Measurements from ENCODE around the gene HTT. TPM values are rescaled to one million over a fixed set of nuclear protein-coding genes. Genes with fewer than 3 reads are reported as not detected.

HTT gene
- total RNA-seq, 1 experiment from 2014 or later = 44.4 TPM

GRCh38 chr4:3177426-3177825, 102.9 kb downstream of the HTT start:
- Mint-ChIP-seq H3K4me3 (ENCODE audit: low read depth, unreplicated experiment) (no peak overlapping the region), H3K4me1 (ENCODE audit: low read depth, unreplicated experiment) (no peaks in the 10 kb centered on the region), H3K27me3 (ENCODE audit: unreplicated experiment) (no peaks in the 10 kb centered on the region), H3K9me3 (ENCODE audit: low read depth, unreplicated experiment) (no peaks in the 10 kb centered on the region), H3K36me3 (ENCODE audit: insufficient read depth, unreplicated experiment) (peaks cover 5% of the 10 kb centered on the region), H3K27ac (ENCODE audit: unreplicated experiment) (no peak overlapping the region)
- intact Hi-C loops (cut with micrococcal nuclease; ENCODE audit: unreplicated experiment) = no loop called here
- CTCF ChIA-PET = no interaction called here
- BruUV-seq (replicated peaks) = no TSS peak
- no peak for DNase-seq
- TF ChIP-seq CTCF (IDR thresholded peaks at IDR 0.05; ENCODE audit: unreplicated experiment) = no peak

- CTCF ChIA-PET = no interaction called here
- H3K4me1 Mint-ChIP-seq (ENCODE audit: low read depth, unreplicated experiment) = no peaks in the 10 kb centered on the region
- intact Hi-C loops (cut with micrococcal nuclease; ENCODE audit: unreplicated experiment) = no loop called here
- no peaks in the 10 kb centered on the region for H3K9me3 Mint-ChIP-seq (ENCODE audit: low read depth, unreplicated experiment)
- DNase-seq = no peak
- no peaks in the 10 kb centered on the region for H3K27me3 Mint-ChIP-seq (ENCODE audit: unreplicated experiment)
- H3K36me3 Mint-ChIP-seq (ENCODE audit: insufficient read depth, unreplicated experiment) = peaks cover 5% of the 10 kb centered on the region
- no peak overlapping the region for H3K4me3 Mint-ChIP-seq (ENCODE audit: low read depth, unreplicated experiment)
- H3K27ac Mint-ChIP-seq (ENCODE audit: unreplicated experiment) = no peak overlapping the region
- TF ChIP-seq CTCF (IDR thresholded peaks at IDR 0.05; ENCODE audit: unreplicated experiment) = no peak
- BruUV-seq (replicated peaks) = no TSS peak
Measured at GRCh38 chr4:3177905-3178304, 103.4 kb downstream of the HTT start.

- no TSS peak for BruUV-seq (replicated peaks)
- H3K36me3 Mint-ChIP-seq (ENCODE audit: insufficient read depth, unreplicated experiment) = peaks cover 5% of the 10 kb centered on the region
- no peak overlapping the region for H3K4me3 Mint-ChIP-seq (ENCODE audit: low read depth, unreplicated experiment)
Measured at GRCh38 chr4:3178351-3178750, 103.9 kb downstream of the HTT start.

GRCh38 chr4:3179126-3179706, 104.7 kb downstream of the HTT start:
- no peaks in the 10 kb centered on the region for H3K4me1 Mint-ChIP-seq (ENCODE audit: low read depth, unreplicated experiment)
- TF ChIP-seq CTCF (IDR thresholded peaks at IDR 0.05; ENCODE audit: unreplicated experiment) = no peak
- CTCF ChIA-PET = no interaction called here
- no peak overlapping the region for H3K4me3 Mint-ChIP-seq (ENCODE audit: low read depth, unreplicated experiment)
- DNase-seq = no peak
- H3K27me3 Mint-ChIP-seq (ENCODE audit: unreplicated experiment) = no peaks in the 10 kb centered on the region
- H3K9me3 Mint-ChIP-seq (ENCODE audit: low read depth, unreplicated experiment) = no peaks in the 10 kb centered on the region
- intact Hi-C loops (cut with micrococcal nuclease; ENCODE audit: unreplicated experiment) = no loop called here
- H3K36me3 Mint-ChIP-seq (ENCODE audit: insufficient read depth, unreplicated experiment) = peaks cover 5% of the 10 kb centered on the region
- no peak overlapping the region for H3K27ac Mint-ChIP-seq (ENCODE audit: unreplicated experiment)
- BruUV-seq (replicated peaks) = no TSS peak

More at GRCh38 chr4:3178351-3178750, 103.9 kb downstream of the HTT start:
- intact Hi-C loops (cut with micrococcal nuclease; ENCODE audit: unreplicated experiment) = no loop called here
- Mint-ChIP-seq H3K27ac (ENCODE audit: unreplicated experiment) (no peak overlapping the region), H3K27me3 (ENCODE audit: unreplicated experiment) (no peaks in the 10 kb centered on the region), H3K9me3 (ENCODE audit: low read depth, unreplicated experiment) (no peaks in the 10 kb centered on the region), H3K4me1 (ENCODE audit: low read depth, unreplicated experiment) (no peaks in the 10 kb centered on the region)
- TF ChIP-seq CTCF (IDR thresholded peaks at IDR 0.05; ENCODE audit: unreplicated experiment) = no peak
- no peak for DNase-seq
- CTCF ChIA-PET = no interaction called here

Data from Calu3 (cell line).